ENCODE measurements around the gene BRAF. TPM values are rescaled to one million over a fixed set of nuclear protein-coding genes. Genes with fewer than 3 reads are reported as not detected.

Gene BRAF
- total RNA-seq, 5 donors from 2014 or later (not counting 1 experiment from before 2014, with no cell fraction given) = 39.3 to 65.1 (median 42.2) TPM

GRCh38 chr7:140901941-140902302 is 22.8 kb downstream of the BRAF start:
- H3K36me3 Mint-ChIP-seq = peaks cover 8% of the 10 kb centered on the region
- H3K27ac Mint-ChIP-seq = peak overlapping the region; percentile 78
- CTCF ChIA-PET = interaction anchor here (0.6 to 1.2 kb wide), 2 partner anchors 26 to 166 kb away, joined by 3 to 4 read pairs; no protein-coding TSS in a partner anchor
- POLR2A ChIA-PET = interaction anchor here (0.5 to 1.0 kb wide), 3 partner anchors 17 to 22 kb away, joined by 3 to 6 read pairs (median 5); partner anchors contain the start of gene BRAF (in 1 of the 2)
- no peaks in the 10 kb centered on the region for H3K27me3 Mint-ChIP-seq
- peaks cover 54 to 75% (median 74%) of the 10 kb centered on the region in 3 donors for H3K4me1 Mint-ChIP-seq
- H3K9me3 ChIP-seq = no peaks in the 10 kb centered on the region
- peaks cover 4 to 18% of the 10 kb centered on the region in 2 experiments for H3K4me1 ChIP-seq (ENCODE audit: control insufficient read depth in 1 of 2, extremely low read depth in 1 of 2, insufficient read depth in 2 of 2, low read length in 2 of 2)
- WGBS (ENCODE audit: insufficient coverage) = 100% methylated on average over 1 of the region's 4 CpGs
- H3K4me3 Mint-ChIP-seq = peak overlapping the region in 1 of 3 donors; percentile 73
- no peak overlapping the region for H3K27ac ChIP-seq (ENCODE audit: low read length)
- ATAC-seq (replicated peaks in 1 of 4) (no peak), DNase-seq (no peak)
- H3K4me3 ChIP-seq (ENCODE audit: control insufficient read depth in 1 of 2, extremely low read depth in 1 of 2, low read length in 1 of 2) = no peak overlapping the region
- peaks cover 0 to 4% (median 0%) of the 10 kb centered on the region in 3 donors for H3K9me3 Mint-ChIP-seq
- H3K36me3 ChIP-seq (ENCODE audit: control insufficient read depth in 2 of 2, extremely low read depth in 1 of 2, insufficient read depth in 1 of 2, low read length in 1 of 2) = no peaks in the 10 kb centered on the region
- H3K27me3 ChIP-seq (replicated peaks in 1 of 2; ENCODE audit: control insufficient read depth in 2 of 2, extremely low read depth in 1 of 2, insufficient read depth in 2 of 2, low read length in 1 of 2) = no peaks in the 10 kb centered on the region

- H3K36me3 ChIP-seq (ENCODE audit: control insufficient read depth in 2 of 2, extremely low read depth in 1 of 2, insufficient read depth in 1 of 2, low read length in 1 of 2) = no peaks in the 10 kb centered on the region
- DNase-seq (no peak), ATAC-seq (replicated peaks in 1 of 4) (no peak)
- H3K27me3 Mint-ChIP-seq = no peaks in the 10 kb centered on the region
- ChIA-PET CTCF (interaction anchor here in 1 of 2 donors (1.7 kb wide), 1 partner anchor 33 kb away, joined by 3 read pairs; no protein-coding TSS in a partner anchor), POLR2A (interaction anchor here (0.5 to 0.6 kb wide), 2 partner anchors 27 to 54 kb away, joined by 3 to 5 read pairs; no protein-coding TSS in a partner anchor)
- peaks cover 61 to 81% (median 78%) of the 10 kb centered on the region in 3 donors for H3K4me1 Mint-ChIP-seq
- H3K4me3 ChIP-seq (ENCODE audit: control insufficient read depth in 1 of 2, extremely low read depth in 1 of 2, low read length in 1 of 2) = no peak overlapping the region
- peaks cover 16% of the 10 kb centered on the region for H3K36me3 Mint-ChIP-seq
- H3K9me3 ChIP-seq = no peaks in the 10 kb centered on the region
- peaks cover 0 to 4% (median 0%) of the 10 kb centered on the region in 3 donors for H3K9me3 Mint-ChIP-seq
- H3K4me3 Mint-ChIP-seq = no peak overlapping the region
- H3K27me3 ChIP-seq (replicated peaks in 1 of 2; ENCODE audit: control insufficient read depth in 2 of 2, extremely low read depth in 1 of 2, insufficient read depth in 2 of 2, low read length in 1 of 2) = no peaks in the 10 kb centered on the region
- WGBS (ENCODE audit: insufficient coverage) = no CpG with 5 or more reads among the region's 1 CpG
- no peak overlapping the region for H3K27ac Mint-ChIP-seq
- H3K4me1 ChIP-seq (ENCODE audit: control insufficient read depth in 1 of 2, extremely low read depth in 1 of 2, insufficient read depth in 2 of 2, low read length in 2 of 2) = peaks cover 4 to 18% of the 10 kb centered on the region in 2 experiments
- no peak overlapping the region for H3K27ac ChIP-seq (ENCODE audit: low read length)
Measured at GRCh38 chr7:140899883-140900282, 24.8 kb downstream of the BRAF start.

GRCh38 chr7:140898786-140899536 is 25.8 kb downstream of the BRAF start:
- no CpG with 5 or more reads among the region's 3 CpGs for WGBS (ENCODE audit: insufficient coverage)
- H3K4me1 ChIP-seq (ENCODE audit: control insufficient read depth in 1 of 2, extremely low read depth in 1 of 2, insufficient read depth in 2 of 2, low read length in 2 of 2) = peaks cover 4 to 18% of the 10 kb centered on the region in 2 experiments
- Mint-ChIP-seq H3K4me1 (peaks cover 59 to 81% (median 78%) of the 10 kb centered on the region in 3 donors), H3K36me3 (peaks cover 16% of the 10 kb centered on the region), H3K27ac (no peak overlapping the region), H3K27me3 (no peaks in the 10 kb centered on the region), H3K4me3 (no peak overlapping the region), H3K9me3 (peaks cover 0 to 4% (median 0%) of the 10 kb centered on the region in 3 donors)
- CTCF ChIA-PET = interaction anchor here in 1 of 2 donors (0.6 to 1.7 kb wide), 2 partner anchors 19 to 34 kb away, joined by 3 to 4 read pairs; no protein-coding TSS in a partner anchor
- H3K36me3 ChIP-seq (ENCODE audit: control insufficient read depth in 2 of 2, extremely low read depth in 1 of 2, insufficient read depth in 1 of 2, low read length in 1 of 2) = no peaks in the 10 kb centered on the region
- H3K4me3 ChIP-seq (ENCODE audit: control insufficient read depth in 1 of 2, extremely low read depth in 1 of 2, low read length in 1 of 2) = no peak overlapping the region
- no peaks in the 10 kb centered on the region for H3K27me3 ChIP-seq (replicated peaks in 1 of 2; ENCODE audit: control insufficient read depth in 2 of 2, extremely low read depth in 1 of 2, insufficient read depth in 2 of 2, low read length in 1 of 2)
- no peak overlapping the region for H3K27ac ChIP-seq (ENCODE audit: low read length)
- no peaks in the 10 kb centered on the region for H3K9me3 ChIP-seq
- ATAC-seq (replicated peaks in 1 of 4) = no peak
- no peak for DNase-seq
- POLR2A ChIA-PET = interaction anchor here (0.6 kb wide), 2 partner anchors 53 to 87 kb away, joined by 3 read pairs; no protein-coding TSS in a partner anchor

- no peak for DNase-seq
- H3K36me3 Mint-ChIP-seq = peaks cover 10% of the 10 kb centered on the region
- Histone ChIP-seq H3K4me1 (ENCODE audit: control insufficient read depth in 1 of 2, extremely low read depth in 1 of 2, insufficient read depth in 2 of 2, low read length in 2 of 2) (peaks cover 4 to 8% of the 10 kb centered on the region in 2 experiments), H3K4me3 (ENCODE audit: control insufficient read depth in 1 of 2, extremely low read depth in 1 of 2, low read length in 1 of 2) (no peak overlapping the region), H3K36me3 (ENCODE audit: control insufficient read depth in 2 of 2, extremely low read depth in 1 of 2, insufficient read depth in 1 of 2, low read length in 1 of 2) (no peaks in the 10 kb centered on the region), H3K9me3 (no peaks in the 10 kb centered on the region), H3K27me3 (replicated peaks in 1 of 2; ENCODE audit: control insufficient read depth in 2 of 2, extremely low read depth in 1 of 2, insufficient read depth in 2 of 2, low read length in 1 of 2) (no peaks in the 10 kb centered on the region), H3K27ac (ENCODE audit: low read length) (no peak overlapping the region)
- WGBS (ENCODE audit: insufficient coverage) = no CpG with 5 or more reads among the region's 3 CpGs
- POLR2A ChIA-PET = interaction anchor here in 1 of 2 donors (0.7 kb wide), 1 partner anchor 37 kb away, joined by 6 read pairs; no protein-coding TSS in a partner anchor
- no peak overlapping the region for H3K4me3 Mint-ChIP-seq
- ATAC-seq (replicated peaks in 1 of 4) = no peak
- no peak overlapping the region for H3K27ac Mint-ChIP-seq
- no peaks in the 10 kb centered on the region for H3K27me3 Mint-ChIP-seq
- CTCF ChIA-PET = no interaction called here
- H3K4me1 Mint-ChIP-seq = peaks cover 58 to 80% (median 74%) of the 10 kb centered on the region in 3 donors
- no peaks in the 10 kb centered on the region for H3K9me3 Mint-ChIP-seq
Measured at GRCh38 chr7:140896996-140897395, 27.7 kb downstream of the BRAF start.

- no peak for ATAC-seq (replicated peaks in 1 of 4)
- CTCF ChIA-PET = no interaction called here
Measured at GRCh38 chr7:140889645-140890044, 35.1 kb downstream of the BRAF start.

GRCh38 chr7:140889150-140889549 is 35.6 kb downstream of the BRAF start:
- Mint-ChIP-seq H3K27me3 (no peaks in the 10 kb centered on the region), H3K9me3 (no peaks in the 10 kb centered on the region), H3K4me3 (no peak overlapping the region), H3K27ac (no peak overlapping the region), H3K36me3 (no peaks in the 10 kb centered on the region), H3K4me1 (peaks cover 68 to 82% (median 69%) of the 10 kb centered on the region in 3 donors)
- no peaks in the 10 kb centered on the region for H3K9me3 ChIP-seq
- no peak overlapping the region for H3K27ac ChIP-seq (ENCODE audit: low read length)
- ATAC-seq (replicated peaks in 1 of 4) (no peak), DNase-seq (no peak)
- no peaks in the 10 kb centered on the region for H3K27me3 ChIP-seq (replicated peaks in 1 of 2; ENCODE audit: control insufficient read depth in 2 of 2, extremely low read depth in 1 of 2, insufficient read depth in 2 of 2, low read length in 1 of 2)
- no CpG with 5 or more reads among the region's 1 CpG for WGBS (ENCODE audit: insufficient coverage)
- H3K4me3 ChIP-seq (ENCODE audit: control insufficient read depth in 1 of 2, extremely low read depth in 1 of 2, low read length in 1 of 2) = no peak overlapping the region
- peaks cover 7 to 10% of the 10 kb centered on the region in 2 experiments for H3K4me1 ChIP-seq (ENCODE audit: control insufficient read depth in 1 of 2, extremely low read depth in 1 of 2, insufficient read depth in 2 of 2, low read length in 2 of 2)
- no peaks in the 10 kb centered on the region for H3K36me3 ChIP-seq (ENCODE audit: control insufficient read depth in 2 of 2, extremely low read depth in 1 of 2, insufficient read depth in 1 of 2, low read length in 1 of 2)
- ChIA-PET CTCF (no interaction called here), POLR2A (interaction anchor here (0.6 to 0.9 kb wide), 2 partner anchors 8 kb away, joined by 3 read pairs; no protein-coding TSS in a partner anchor)

More at GRCh38 chr7:140889645-140890044, 35.1 kb downstream of the BRAF start:
- WGBS (ENCODE audit: insufficient coverage) = 100% methylated on average over 1 of the region's 1 CpG
- Mint-ChIP-seq H3K27ac (no peak overlapping the region), H3K4me3 (no peak overlapping the region), H3K27me3 (no peaks in the 10 kb centered on the region), H3K4me1 (peaks cover 72 to 87% (median 73%) of the 10 kb centered on the region in 3 donors), H3K9me3 (no peaks in the 10 kb centered on the region), H3K36me3 (no peaks in the 10 kb centered on the region)
- no peak for DNase-seq
- H3K9me3 ChIP-seq = no peaks in the 10 kb centered on the region
- peaks cover 7 to 10% of the 10 kb centered on the region in 2 experiments for H3K4me1 ChIP-seq (ENCODE audit: control insufficient read depth in 1 of 2, extremely low read depth in 1 of 2, insufficient read depth in 2 of 2, low read length in 2 of 2)
- no peaks in the 10 kb centered on the region for H3K27me3 ChIP-seq (replicated peaks in 1 of 2; ENCODE audit: control insufficient read depth in 2 of 2, extremely low read depth in 1 of 2, insufficient read depth in 2 of 2, low read length in 1 of 2)
- H3K4me3 ChIP-seq (ENCODE audit: control insufficient read depth in 1 of 2, extremely low read depth in 1 of 2, low read length in 1 of 2) = no peak overlapping the region
- no peaks in the 10 kb centered on the region for H3K36me3 ChIP-seq (ENCODE audit: control insufficient read depth in 2 of 2, extremely low read depth in 1 of 2, insufficient read depth in 1 of 2, low read length in 1 of 2)
- H3K27ac ChIP-seq (ENCODE audit: low read length) = no peak overlapping the region
- POLR2A ChIA-PET = interaction anchor here in 1 of 2 donors (0.6 kb wide), 1 partner anchor 9 kb away, joined by 3 read pairs; no protein-coding TSS in a partner anchor
